ENCODE data around the gene CSTPP1.

CSTPP1 gene

DNA sequence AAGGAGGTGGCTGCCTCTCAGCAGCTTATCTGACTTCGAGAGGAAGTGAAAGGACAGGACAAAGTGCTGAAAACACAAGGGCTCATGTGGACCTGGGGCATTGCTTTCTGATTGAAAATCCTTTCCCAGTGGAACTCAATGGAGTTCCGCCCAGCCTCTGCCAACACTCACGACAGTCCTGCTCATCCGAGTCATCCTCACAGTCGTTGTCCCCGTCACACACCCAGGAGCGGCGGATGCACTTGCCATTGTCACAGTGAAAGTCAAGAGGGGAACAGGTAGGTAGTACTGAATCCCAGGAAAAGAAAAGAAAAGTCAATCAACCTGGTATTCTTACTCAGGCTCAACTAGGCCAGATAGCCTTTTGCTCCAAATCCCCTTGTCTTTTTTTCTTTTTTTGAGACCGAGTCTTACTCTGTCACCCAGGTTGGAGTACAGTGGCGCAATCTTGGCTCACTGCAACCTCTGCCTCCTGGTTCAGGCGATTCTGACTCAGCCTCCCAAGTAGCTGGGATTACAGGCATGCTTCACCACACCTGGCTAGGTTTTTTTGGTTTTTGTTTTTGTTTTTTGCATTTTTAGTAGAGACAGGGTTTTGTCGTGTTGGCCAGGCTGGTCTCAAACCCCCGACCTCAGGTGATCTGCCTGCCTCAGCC, 36.3 kb upstream of the CSTPP1 start:
- Mint-ChIP-seq H3K9me3 (no peaks in the 10 kb centered on the region), H3K27me3 (ENCODE audit: low read depth) (no peaks in the 10 kb centered on the region), H3K4me1 (ENCODE audit: low read depth) (no peaks in the 10 kb centered on the region), H3K36me3 (ENCODE audit: low read depth) (no peaks in the 10 kb centered on the region), H3K4me3 (no peak overlapping the region), H3K27ac (no peak overlapping the region)
- DNase-seq (ENCODE audit: low spot score): no peak

DNA sequence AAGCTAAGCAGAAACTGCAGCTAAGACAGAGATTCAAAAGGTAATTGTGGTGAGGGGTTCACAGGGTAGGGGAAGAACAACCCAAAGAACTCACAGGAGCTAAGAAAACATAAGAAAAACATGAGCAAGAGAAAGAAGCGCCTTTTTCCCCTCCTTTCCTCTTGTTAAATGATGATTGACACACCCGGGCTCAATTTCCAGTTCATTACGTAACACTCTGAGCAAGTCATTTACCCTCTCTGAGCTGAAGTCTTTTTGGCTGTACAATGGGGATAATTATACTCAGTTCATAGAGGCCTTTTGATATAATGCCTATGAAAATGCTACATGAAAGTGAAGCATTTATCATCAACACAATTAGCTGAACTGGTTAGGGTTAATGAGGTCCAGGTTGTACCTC, 35.4 kb upstream of the CSTPP1 start:
- H3K9me3 Mint-ChIP-seq: no peaks in the 10 kb centered on the region
- no peak for DNase-seq (ENCODE audit: low spot score)
- H3K27me3 Mint-ChIP-seq (ENCODE audit: low read depth): no peaks in the 10 kb centered on the region
- no peak overlapping the region for H3K27ac Mint-ChIP-seq
- H3K4me1 Mint-ChIP-seq (ENCODE audit: low read depth): no peaks in the 10 kb centered on the region
- no peak overlapping the region for H3K4me3 Mint-ChIP-seq
- H3K36me3 Mint-ChIP-seq (ENCODE audit: low read depth): no peaks in the 10 kb centered on the region

DNA sequence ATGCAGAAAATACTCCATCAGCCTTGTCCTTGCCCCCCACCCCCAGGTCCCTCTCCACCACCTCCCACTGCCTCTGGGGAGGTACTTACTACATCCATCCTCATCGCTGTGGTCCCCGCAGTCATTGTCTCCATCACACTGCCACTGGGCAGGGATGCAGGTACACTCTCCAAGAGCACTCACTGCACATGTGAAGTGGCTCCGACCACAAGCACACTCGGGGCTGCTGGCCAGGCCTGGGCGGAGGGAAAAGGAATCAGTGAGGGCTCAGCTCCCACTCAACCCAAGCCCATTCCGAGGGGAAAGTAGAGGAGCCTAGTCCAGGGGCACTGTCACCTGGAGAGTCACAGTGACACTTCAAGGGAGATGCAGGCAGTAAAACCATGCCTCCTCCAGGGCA, 33.9 kb upstream of the CSTPP1 start:
- no peaks in the 10 kb centered on the region for H3K9me3 Mint-ChIP-seq
- H3K36me3 Mint-ChIP-seq (ENCODE audit: low read depth): no peaks in the 10 kb centered on the region
- H3K27ac Mint-ChIP-seq: no peak overlapping the region
- H3K4me3 Mint-ChIP-seq: no peak overlapping the region
- DNase-seq (ENCODE audit: low spot score): no peak
- H3K4me1 Mint-ChIP-seq (ENCODE audit: low read depth): no peaks in the 10 kb centered on the region
- H3K27me3 Mint-ChIP-seq (ENCODE audit: low read depth): no peaks in the 10 kb centered on the region

GRCh38 chr11:46903846-46904245, 32.7 kb upstream of the CSTPP1 start:
- Mint-ChIP-seq H3K9me3 (no peaks in the 10 kb centered on the region), H3K27ac (no peak overlapping the region), H3K36me3 (ENCODE audit: low read depth) (no peaks in the 10 kb centered on the region), H3K27me3 (ENCODE audit: low read depth) (no peaks in the 10 kb centered on the region), H3K4me1 (ENCODE audit: low read depth) (no peaks in the 10 kb centered on the region), H3K4me3 (no peak overlapping the region)
- DNase-seq (ENCODE audit: low spot score): no peak

- Mint-ChIP-seq H3K4me1 (ENCODE audit: low read depth) (no peaks in the 10 kb centered on the region), H3K4me3 (no peak overlapping the region), H3K9me3 (no peaks in the 10 kb centered on the region), H3K36me3 (ENCODE audit: low read depth) (no peaks in the 10 kb centered on the region), H3K27ac (no peak overlapping the region), H3K27me3 (ENCODE audit: low read depth) (peaks cover 6% of the 10 kb centered on the region)
- DNase-seq (ENCODE audit: low spot score): no peak
These were observed 30.8 kb upstream of the CSTPP1 start for GRCh38 chr11:46905806-46906205.

DNA sequence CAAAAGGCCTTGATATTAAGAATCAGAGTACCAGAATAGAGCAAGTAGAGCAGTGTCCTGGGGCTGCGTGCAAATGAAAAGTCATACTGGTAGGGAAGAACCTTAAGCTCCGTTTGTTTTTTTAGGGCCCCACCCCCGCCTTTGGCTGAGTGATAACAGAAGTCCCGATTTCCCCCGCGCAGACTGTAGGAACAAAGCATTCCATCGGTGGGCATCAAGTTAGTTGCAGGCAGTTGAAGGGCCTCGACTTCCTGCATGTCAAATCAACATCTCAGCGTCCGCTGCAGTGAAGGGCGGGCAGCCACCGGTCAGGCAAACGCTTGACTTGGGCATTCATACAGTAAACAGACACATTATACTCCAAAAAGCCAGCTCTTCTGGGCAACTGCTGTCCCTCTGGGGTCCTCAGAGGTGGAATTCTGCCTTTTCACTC, 29.9 kb upstream of the CSTPP1 start:
- DNase-seq (ENCODE audit: low spot score): no peak
- Mint-ChIP-seq H3K36me3 (ENCODE audit: low read depth) (no peaks in the 10 kb centered on the region), H3K4me3 (no peak overlapping the region), H3K4me1 (ENCODE audit: low read depth) (no peaks in the 10 kb centered on the region), H3K9me3 (no peaks in the 10 kb centered on the region), H3K27ac (no peak overlapping the region), H3K27me3 (ENCODE audit: low read depth) (peaks cover 10% of the 10 kb centered on the region)

- Mint-ChIP-seq H3K4me3 (no peak overlapping the region), H3K36me3 (ENCODE audit: low read depth) (no peaks in the 10 kb centered on the region), H3K9me3 (no peaks in the 10 kb centered on the region), H3K27ac (no peak overlapping the region), H3K27me3 (ENCODE audit: low read depth) (peaks cover 18% of the 10 kb centered on the region), H3K4me1 (ENCODE audit: low read depth) (no peaks in the 10 kb centered on the region)
- no peak for DNase-seq (ENCODE audit: low spot score)
These were observed 29.0 kb upstream of the CSTPP1 start for GRCh38 chr11:46907606-46908005.

DNA sequence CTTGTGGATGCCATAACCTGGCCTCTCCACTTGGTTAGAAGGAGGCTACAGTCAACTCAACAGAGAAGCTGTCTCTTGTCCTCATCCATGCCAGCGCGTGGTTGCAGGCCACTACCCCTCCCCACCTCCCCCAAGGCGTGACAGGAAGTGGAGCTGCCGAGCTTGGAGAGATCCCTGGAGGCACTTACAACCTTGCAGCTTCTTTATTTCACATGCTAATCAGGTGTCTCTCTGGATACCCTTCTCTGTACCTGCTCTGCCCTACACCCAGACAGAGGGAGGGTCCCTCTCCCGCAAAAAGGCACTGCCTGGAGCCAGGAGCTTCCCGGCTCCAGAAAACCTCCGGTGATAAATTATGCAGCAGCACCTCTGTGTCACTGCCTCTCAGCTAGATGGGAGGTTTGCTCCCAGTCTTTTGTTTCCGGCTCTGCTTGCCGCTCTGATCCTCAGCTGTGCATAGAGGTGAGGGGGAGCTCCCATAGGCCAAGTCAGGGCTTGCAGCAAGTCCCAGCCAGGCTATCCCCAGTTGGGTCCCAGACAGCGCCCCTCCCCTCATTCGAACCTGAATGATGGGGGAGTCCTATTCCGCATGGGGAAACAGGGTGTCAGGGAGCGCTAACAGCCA, 23.9 kb upstream of the CSTPP1 start:
- peaks cover 10% of the 10 kb centered on the region for H3K4me1 Mint-ChIP-seq (ENCODE audit: low read depth)
- H3K27me3 Mint-ChIP-seq (ENCODE audit: low read depth): peaks cover 67% of the 10 kb centered on the region
- no peaks in the 10 kb centered on the region for H3K36me3 Mint-ChIP-seq (ENCODE audit: low read depth)

GRCh38 chr11:46913484-46913883, 23.1 kb upstream of the CSTPP1 start:
- no peaks in the 10 kb centered on the region for H3K9me3 Mint-ChIP-seq
- H3K4me3 Mint-ChIP-seq: no peak overlapping the region
- no peaks in the 10 kb centered on the region for H3K36me3 Mint-ChIP-seq (ENCODE audit: low read depth)
- peaks cover 10% of the 10 kb centered on the region for H3K4me1 Mint-ChIP-seq (ENCODE audit: low read depth)
- H3K27ac Mint-ChIP-seq: no peak overlapping the region
- DNase-seq (ENCODE audit: low spot score): no peak
- H3K27me3 Mint-ChIP-seq (ENCODE audit: low read depth): peaks cover 70% of the 10 kb centered on the region

More for the DNA sequence above, 23.9 kb upstream of the CSTPP1 start:
- no peak for DNase-seq (ENCODE audit: low spot score)
- no peak overlapping the region for H3K27ac Mint-ChIP-seq
- no peak overlapping the region for H3K4me3 Mint-ChIP-seq
- no peaks in the 10 kb centered on the region for H3K9me3 Mint-ChIP-seq

- no peak overlapping the region for H3K4me3 Mint-ChIP-seq
- peaks cover 78% of the 10 kb centered on the region for H3K27me3 Mint-ChIP-seq (ENCODE audit: low read depth)
- no peaks in the 10 kb centered on the region for H3K9me3 Mint-ChIP-seq
- H3K27ac Mint-ChIP-seq: no peak overlapping the region
- DNase-seq (ENCODE audit: low spot score): no peak
- no peaks in the 10 kb centered on the region for H3K36me3 Mint-ChIP-seq (ENCODE audit: low read depth)
- peaks cover 13% of the 10 kb centered on the region for H3K4me1 Mint-ChIP-seq (ENCODE audit: low read depth)
These were observed 22.2 kb upstream of the CSTPP1 start for GRCh38 chr11:46914363-46914762.

DNA sequence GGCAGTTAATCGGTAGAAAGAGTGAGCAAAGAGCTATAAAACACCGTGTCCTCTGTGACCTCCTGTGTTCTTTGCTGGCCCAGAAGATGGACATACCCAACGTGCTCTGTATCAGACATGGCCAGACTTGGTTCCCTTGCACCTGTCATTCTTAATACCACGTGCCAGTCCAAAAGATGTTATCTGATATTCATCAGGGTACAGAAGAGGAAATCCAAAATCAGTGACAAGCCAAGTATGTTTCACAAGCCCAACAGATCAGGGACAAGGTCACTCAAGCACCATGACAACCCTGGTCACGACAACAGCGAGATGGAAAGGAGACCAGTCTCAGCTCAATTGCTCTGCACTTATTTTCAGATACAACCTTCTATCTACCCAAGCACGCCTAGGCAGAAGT, 21.7 kb upstream of the CSTPP1 start:
- no peak overlapping the region for H3K27ac Mint-ChIP-seq
- no peaks in the 10 kb centered on the region for H3K9me3 Mint-ChIP-seq
- no peak for DNase-seq (ENCODE audit: low spot score)
- no peaks in the 10 kb centered on the region for H3K36me3 Mint-ChIP-seq (ENCODE audit: low read depth)
- peaks cover 19% of the 10 kb centered on the region for H3K4me1 Mint-ChIP-seq (ENCODE audit: low read depth)
- peaks cover 80% of the 10 kb centered on the region for H3K27me3 Mint-ChIP-seq (ENCODE audit: low read depth)
- no peak overlapping the region for H3K4me3 Mint-ChIP-seq

- no peak for DNase-seq (ENCODE audit: low spot score)
- H3K9me3 Mint-ChIP-seq: no peaks in the 10 kb centered on the region
- no peaks in the 10 kb centered on the region for H3K36me3 Mint-ChIP-seq (ENCODE audit: low read depth)
- H3K4me1 Mint-ChIP-seq (ENCODE audit: low read depth): peaks cover 20% of the 10 kb centered on the region
- peaks cover 76% of the 10 kb centered on the region for H3K27me3 Mint-ChIP-seq (ENCODE audit: low read depth)
- H3K4me3 Mint-ChIP-seq: peak overlapping the region; percentile 60
- no peak overlapping the region for H3K27ac Mint-ChIP-seq
These were observed 20.1 kb upstream of the CSTPP1 start for GRCh38 chr11:46916286-46917108.

DNA sequence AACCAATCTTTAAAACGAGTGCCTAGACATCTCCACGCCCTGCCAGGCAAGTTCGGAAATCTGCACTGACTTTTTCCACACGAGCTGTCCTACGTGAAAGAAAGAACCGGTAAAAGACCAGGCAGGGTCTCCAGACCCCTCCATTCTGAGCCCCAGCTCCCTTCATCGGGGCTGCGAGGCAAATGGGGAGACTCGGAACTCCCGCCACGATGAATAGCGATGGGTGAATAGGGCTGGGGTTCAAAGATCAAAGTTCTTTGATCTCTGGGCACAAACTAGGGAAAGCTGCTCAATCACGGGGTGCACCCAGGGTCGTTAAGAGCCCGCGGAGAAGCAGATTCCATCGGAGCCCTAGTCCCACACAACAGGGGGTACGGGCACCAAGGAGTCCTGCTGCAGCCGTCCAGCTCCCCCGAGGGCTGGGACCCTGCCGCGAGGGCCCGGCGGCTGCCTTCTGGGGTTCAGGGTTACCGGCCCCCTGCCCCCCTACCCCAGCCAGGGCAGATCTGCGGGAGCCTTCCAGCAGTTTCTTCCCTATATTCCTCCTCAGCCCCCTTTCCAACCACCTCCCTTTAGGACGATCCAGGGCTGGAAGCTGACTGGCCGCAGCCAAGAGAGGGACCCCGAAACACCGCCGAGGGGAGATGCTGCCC, 19.3 kb upstream of the CSTPP1 start:
- H3K4me3 Mint-ChIP-seq: peak overlapping the region; percentile 60
- H3K36me3 Mint-ChIP-seq (ENCODE audit: low read depth): no peaks in the 10 kb centered on the region
- peaks cover 20% of the 10 kb centered on the region for H3K4me1 Mint-ChIP-seq (ENCODE audit: low read depth)
- no peaks in the 10 kb centered on the region for H3K9me3 Mint-ChIP-seq
- H3K27me3 Mint-ChIP-seq (ENCODE audit: low read depth): peaks cover 71% of the 10 kb centered on the region
- H3K27ac Mint-ChIP-seq: no peak overlapping the region
- no peak for DNase-seq (ENCODE audit: low spot score)

GRCh38 chr11:46917762-46918082, 18.8 kb upstream of the CSTPP1 start:
- Mint-ChIP-seq H3K9me3 (no peaks in the 10 kb centered on the region), H3K36me3 (ENCODE audit: low read depth) (no peaks in the 10 kb centered on the region), H3K27me3 (ENCODE audit: low read depth) (peaks cover 67% of the 10 kb centered on the region), H3K27ac (no peak overlapping the region), H3K4me3 (peak overlapping the region; percentile 57), H3K4me1 (ENCODE audit: low read depth) (peaks cover 20% of the 10 kb centered on the region)
- no peak for DNase-seq (ENCODE audit: low spot score)
